Stimulated activated CD4-positive, alpha-beta T cell treated with anti-CD3 and anti-CD28 coated beads, Interleukin-1b, Interleukin-23, amount 100 ng/mL, for 24 hours (primary cell): ENCODE data around the gene RNH1.

ENCODE experiments used
- DNase-seq, 4 experiments: peaks; one replicate each; pipeline ENCODE4 v3.0.0-alpha.2; 2020; ENCODE audit warnings: low read depth in 4 of 4, low spot score in 1 of 4

The RNH1 gene

DNA sequence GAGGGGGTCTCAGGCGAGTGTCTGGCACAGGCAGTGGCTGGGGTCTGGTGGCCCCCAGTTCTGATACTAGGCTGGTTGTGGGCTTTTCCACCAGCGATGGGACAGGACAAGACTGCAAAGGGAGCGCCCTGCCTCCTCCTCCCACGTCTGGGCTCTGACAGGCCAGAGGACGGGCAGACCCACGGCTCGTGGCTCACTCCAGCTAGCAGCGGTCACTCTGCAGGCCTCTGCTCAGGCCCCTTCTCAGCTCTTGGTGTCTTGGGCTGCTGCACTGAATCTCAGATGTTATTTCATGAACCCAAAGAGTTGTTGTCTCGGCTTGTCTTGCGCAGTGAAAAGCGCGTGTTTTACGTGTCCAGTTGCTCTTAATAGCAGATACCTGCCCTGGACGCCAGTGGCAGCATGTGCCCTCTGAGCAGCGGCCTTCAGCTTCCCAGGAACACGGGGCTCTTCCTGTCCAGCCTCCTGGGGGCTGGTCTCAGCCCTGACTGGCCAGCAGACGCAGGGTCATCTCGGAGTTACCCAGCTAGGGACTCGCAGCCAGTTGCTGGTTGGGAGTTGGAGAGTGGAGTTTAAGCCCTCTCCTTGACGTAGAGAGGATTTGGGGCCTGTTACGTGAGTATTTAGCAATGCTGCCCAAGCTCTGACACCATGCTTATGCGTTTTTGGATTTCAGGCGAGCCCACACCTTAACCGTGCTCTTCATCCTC, 47.4 kb downstream of the RNH1 start:
- no peak for DNase-seq

- no peak for DNase-seq
Measured at GRCh38 chr11:457111-457760, 49.8 kb downstream of the RNH1 start.

DNA sequence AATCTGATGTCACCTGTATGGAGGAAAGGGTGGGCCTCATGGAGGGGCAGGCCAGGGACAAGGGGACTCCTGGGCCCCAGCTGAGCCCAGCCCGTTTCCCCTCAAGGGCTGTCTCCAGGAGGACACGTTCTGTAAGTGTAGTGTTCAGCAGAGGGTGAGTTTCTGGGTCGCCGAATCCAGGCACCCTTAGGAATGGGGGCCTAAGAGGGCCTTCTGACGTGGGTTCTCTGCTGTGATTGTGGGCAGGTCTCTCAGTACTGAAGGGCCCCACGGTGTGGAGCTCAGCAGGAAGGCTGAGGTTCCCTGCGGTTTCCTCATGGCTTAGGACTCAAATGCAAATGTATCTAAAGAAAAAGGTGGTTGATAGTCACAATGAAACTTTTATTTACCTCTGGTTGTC, 50.5 kb downstream of the RNH1 start:
- DNase-seq = peak in 1 of 4 experiments; percentile 38

GRCh38 chr11:455566-456147, 51.4 kb downstream of the RNH1 start:
- no peak for DNase-seq

GRCh38 chr11:454801-455565, 52.1 kb downstream of the RNH1 start:
- no peak for DNase-seq

- DNase-seq = no peak
Measured at GRCh38 chr11:454043-454442, 53.0 kb downstream of the RNH1 start.

DNA sequence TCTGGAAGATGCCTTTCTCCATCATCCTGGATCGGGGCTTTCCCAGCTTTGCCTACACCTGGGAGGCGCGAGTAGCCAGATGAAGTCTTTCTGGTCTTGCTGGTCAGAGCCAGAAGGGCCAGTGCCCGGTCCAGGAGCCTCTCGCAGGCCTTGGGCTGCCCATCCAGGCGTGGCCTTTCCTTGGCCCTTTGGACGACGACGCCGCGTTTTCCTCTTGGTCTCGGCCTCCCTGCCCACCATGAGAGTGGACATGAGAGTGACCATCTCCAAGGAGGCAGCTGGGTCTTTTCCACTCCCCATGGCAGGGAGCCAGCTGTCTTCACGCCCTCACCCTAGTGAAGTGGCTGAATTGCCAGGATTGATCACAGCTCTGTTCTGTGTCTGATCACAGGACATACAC, 53.5 kb downstream of the RNH1 start:
- no peak for DNase-seq

DNA sequence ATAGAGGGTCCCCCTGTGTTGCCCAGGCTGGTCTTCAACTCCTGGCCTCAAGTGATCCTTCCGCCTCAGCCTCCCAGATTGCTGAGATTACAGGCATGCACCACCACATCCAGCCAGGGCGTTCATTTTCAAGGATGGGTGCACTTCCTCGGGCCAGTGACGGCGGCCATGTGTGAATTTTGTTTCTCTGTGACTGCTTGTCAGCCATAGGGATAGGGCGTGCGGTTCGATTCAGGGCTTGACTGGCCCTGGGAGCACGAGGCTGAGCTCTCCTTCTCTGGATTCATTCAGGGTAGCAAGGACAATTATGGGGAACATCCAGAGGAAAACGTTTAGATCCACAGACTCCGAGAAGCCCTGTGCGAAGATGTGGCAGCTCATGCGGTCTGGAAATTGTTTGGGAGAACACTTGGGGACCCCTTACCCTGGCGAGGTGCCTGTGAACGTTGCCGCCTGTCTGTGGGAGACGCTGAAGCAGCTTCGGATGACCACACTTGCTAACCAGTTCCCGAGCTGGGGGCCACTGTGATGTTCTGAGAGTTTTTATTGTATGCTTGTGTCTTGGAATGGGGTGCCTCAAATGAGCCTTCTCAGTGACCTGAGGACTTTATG, 54.0 kb downstream of the RNH1 start:
- no peak for DNase-seq

DNA sequence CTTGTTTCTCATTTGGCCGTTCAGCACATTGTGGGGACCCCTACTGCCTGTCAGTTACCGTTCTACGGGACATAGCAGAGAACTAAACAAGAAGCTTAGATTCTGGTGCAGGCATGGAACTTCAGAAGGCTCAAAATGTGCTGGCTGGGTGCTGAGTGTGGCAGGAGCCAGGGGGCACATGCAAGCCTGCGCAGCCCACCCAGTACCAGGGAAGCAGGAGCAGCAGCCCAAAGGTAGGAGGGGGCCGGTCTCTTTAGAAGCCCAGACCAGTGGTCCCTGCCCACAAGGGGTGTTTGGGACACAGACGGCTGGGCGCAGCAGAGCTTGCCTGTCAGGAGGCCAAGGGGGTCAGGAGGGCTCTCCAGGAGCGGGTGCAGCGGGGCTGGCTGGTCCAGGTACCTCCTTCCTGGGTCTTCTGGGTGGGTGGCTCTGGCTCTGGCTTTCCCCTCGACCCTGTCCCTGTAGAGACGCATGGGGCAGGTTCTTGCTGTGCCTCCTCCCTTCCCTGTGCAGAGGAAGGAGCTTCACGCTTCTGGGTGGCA, 54.8 kb downstream of the RNH1 start:
- DNase-seq = no peak

DNA sequence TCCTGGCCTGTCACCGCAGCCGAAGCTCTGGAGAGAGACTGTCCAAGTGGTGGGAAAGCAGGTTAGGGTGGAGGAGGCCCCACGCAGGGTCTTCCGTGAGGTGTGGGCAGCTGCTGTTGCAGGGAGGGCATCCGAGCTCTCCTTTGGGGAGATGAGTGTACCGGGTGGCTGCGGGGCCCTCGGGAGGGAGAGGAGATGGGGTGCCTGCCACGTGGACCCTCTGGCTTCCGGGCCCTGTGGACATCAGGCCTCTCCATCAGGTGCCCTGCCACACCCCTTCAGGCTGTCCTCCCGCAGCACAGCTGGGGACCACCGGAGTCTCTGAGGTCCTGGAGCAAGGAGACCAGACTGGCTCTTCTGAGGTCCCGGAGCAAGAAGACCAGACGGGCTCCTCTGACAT, 55.3 kb downstream of the RNH1 start:
- DNase-seq = no peak

GRCh38 chr11:450809-451451, 56.1 kb downstream of the RNH1 start:
- DNase-seq = peak in 2 of 4 experiments; percentile 46 to 61

- DNase-seq = peak; percentile 80 to 94 (median 88)
Measured at GRCh38 chr11:449889-450808, 56.9 kb downstream of the RNH1 start, which contains the start of gene PTDSS2. Gene PTDSS2, plus strand, starts transcription at chr11:450279. Its CDS starts 177 bp downstream, at chr11:450456.

DNA sequence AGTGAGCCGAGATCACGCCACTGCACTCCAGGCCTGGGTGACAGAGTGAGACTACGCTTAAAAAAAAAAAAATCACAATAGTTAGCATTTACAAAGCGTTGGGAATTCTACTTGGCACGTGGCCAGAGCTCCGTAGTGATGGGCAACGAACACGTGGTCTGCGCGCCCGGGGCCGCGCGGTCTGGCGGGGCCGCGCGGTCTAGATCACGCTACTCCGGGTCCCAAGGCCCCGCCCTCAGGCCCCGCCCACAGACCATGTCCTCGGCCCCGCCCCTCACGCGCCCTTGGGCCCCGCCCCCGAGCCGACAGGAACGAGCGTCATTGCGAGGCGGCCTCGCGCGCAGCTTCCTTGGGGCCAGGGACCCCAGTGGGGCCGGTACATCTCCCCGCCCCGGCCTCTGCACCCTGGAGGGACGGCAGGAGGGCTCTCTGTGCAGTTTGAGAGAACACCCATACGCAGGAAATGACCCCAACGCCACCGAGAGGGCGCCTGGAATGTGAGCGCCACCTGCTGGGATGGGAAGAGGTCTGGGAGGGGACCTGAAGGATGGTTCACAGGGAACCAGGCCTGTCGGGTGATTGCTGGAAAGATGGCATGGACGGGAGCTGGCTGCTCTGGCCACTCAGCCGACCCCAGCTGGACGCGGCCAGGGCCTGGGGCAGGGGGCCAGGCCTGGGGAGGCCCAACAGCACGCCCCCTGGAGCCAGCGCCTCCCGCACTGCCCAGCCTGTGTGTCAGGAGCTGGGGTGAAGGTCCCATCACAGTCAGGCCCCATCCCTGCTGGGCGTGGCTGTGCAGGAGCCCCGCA, 58.9 kb downstream of the RNH1 start:
- peak; percentile 95 to 98 (median 98) for DNase-seq

DNA sequence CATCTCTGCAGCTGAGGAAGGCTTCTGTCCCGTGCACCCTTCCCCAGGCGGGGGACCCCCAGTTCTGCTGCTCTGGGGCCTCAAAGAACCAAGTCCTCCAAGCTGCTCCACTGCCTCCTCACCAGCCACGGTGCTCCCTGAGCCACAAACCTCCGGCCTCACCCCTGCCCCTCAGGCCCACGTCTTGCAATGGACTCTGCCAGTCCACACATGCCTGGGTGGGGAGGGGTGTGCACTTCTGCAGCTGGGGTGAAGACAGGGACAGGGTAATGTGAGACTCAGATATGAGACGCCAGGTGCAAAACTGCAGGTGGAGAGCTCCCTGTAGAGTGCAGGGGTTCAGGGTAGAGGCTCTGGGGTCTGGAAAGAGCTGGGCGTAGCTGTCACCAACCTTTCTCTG, 60.2 kb downstream of the RNH1 start:
- no peak for DNase-seq

- no peak for DNase-seq
Measured at GRCh38 chr11:445765-446588, 61.1 kb downstream of the RNH1 start.
